H1 (cell line): ENCODE data around the gene BLOC1S1.

Source experiments
- CEBPB ChIP-seq: IDR thresholded peaks from 2 replicates; pipeline ENCODE4 v1.6.1; 2012; ENCODE audit warnings: low read depth, low read length
- GTF2F1 ChIP-seq: IDR thresholded peaks from 2 replicates; pipeline ENCODE4 v1.6.1; 2012; ENCODE audit warnings: low read depth, low read length, improper control_type of control experiment, borderline replicate concordance
- JUND ChIP-seq: IDR thresholded peaks from 2 replicates; pipeline ENCODE4 v1.6.1; 2011; ENCODE audit warnings: mild to moderate bottlenecking, improper control_type of control experiment, low read length
- POLR2AphosphoS5 ChIP-seq: IDR thresholded peaks from 2 replicates; pipeline ENCODE4 v1.6.1; 2011; ENCODE audit warnings: low read depth, low read length
- RAD21 ChIP-seq, 2 experiments: IDR thresholded peaks in 1 of 2; conservative IDR thresholded peaks in 1 of 2; 2 replicates each; pipeline ENCODE4 v1.6.1; 2011; ENCODE audit warnings: low read depth in 2 of 2, low read length in 2 of 2, improper control_type of control experiment in 1 of 2, inconsistent platforms in 1 of 2, mild to moderate bottlenecking in 1 of 2, moderate library complexity in 1 of 2
- RBBP5 ChIP-seq: IDR thresholded peaks from 2 replicates; pipeline ENCODE4 v1.7.1; 2012; ENCODE audit warnings: low read depth, mild to moderate bottlenecking, inconsistent platforms, low read length, moderate library complexity, borderline replicate concordance
- RFX5 ChIP-seq: IDR thresholded peaks from 2 replicates; pipeline ENCODE4 v1.6.1; 2011; ENCODE audit warnings: low read depth, low read length, improper control_type of control experiment, borderline replicate concordance
- RXRA ChIP-seq: IDR thresholded peaks from 2 replicates; pipeline ENCODE4 v1.6.1; 2011; ENCODE audit warnings: low read depth, mild to moderate bottlenecking, low read length, moderate library complexity; ENCODE audit not compliant: insufficient read depth
- SP2 ChIP-seq: IDR thresholded peaks from 2 replicates; pipeline ENCODE4 v1.6.1; 2012; ENCODE audit warnings: mild to moderate bottlenecking, low read length, inconsistent platforms
- SRF ChIP-seq: IDR thresholded peaks from 2 replicates; pipeline ENCODE4 v1.6.1; 2011; ENCODE audit warnings: mild to moderate bottlenecking, low read depth, low read length, moderate library complexity
- TF ChIP-seq, protein P1 (sequence below), 3 experiments: IDR thresholded peaks; 1 replicate in 2 of 3; 2 replicates in 1 of 3; pipeline versions ENCODE4 v1.5.1 to v1.6.1; 2011; ENCODE audit warnings: low read length in 3 of 3, mild to moderate bottlenecking in 3 of 3, inconsistent platforms in 2 of 3, low read depth in 1 of 3, moderate library complexity in 1 of 3; ENCODE audit not compliant: insufficient read depth in 1 of 3; ENCODE audit errors: control extremely low read depth in 1 of 3
- TF ChIP-seq, protein P2 (sequence below): IDR thresholded peaks from 2 replicates; pipeline ENCODE4 v1.6.1; 2011; ENCODE audit warnings: low read length, improper control_type of control experiment

DNA sequence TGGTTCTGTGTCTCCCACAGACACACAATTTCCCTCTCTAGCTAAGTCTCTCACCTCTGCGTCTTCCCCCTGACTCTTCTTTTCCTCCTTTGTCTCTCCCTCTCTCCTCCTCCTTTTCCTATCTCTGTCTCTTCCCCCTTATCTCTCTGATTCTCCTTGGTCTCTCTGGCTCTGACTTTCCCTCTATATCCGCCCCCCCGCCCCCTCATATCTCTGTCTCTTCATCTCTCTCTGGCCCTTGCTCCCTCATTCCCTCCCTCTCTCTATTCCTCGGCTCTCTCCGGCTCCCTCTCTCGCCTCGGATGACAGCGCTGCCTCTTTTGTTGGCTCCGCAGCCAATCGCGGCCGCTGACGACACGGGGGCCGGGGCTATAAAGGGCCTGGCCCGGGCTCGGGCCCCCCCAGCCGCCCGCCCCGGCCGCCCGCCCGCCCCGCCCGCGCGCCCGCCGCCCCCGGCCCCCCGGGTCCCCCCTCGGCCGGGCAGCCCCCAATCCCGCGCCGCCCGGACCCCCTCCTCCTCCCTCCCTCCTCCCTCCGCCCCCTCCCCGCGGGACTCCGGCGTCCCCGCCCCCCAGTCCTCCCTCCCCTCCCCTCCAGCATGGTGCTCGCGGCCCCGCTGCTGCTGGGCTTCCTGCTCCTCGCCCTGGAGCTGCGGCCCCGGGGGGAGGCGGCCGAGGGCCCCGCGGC, 27.0 kb downstream of the BLOC1S1 start, which contains the start of gene GDF11:
- TF ChIP-seq RAD21 (IDR thresholded peaks at IDR 0.05 in 1 of 2, conservative IDR thresholded peaks at IDR 0.05 in 1 of 2; ENCODE audit: low read depth in 2 of 2, low read length in 2 of 2): no peak
- TF ChIP-seq JUND: no peak
- no peak for TF ChIP-seq SP2
- no peak for TF ChIP-seq POLR2AphosphoS5
- no peak for TF ChIP-seq CEBPB
- TF ChIP-seq, protein P1, sequence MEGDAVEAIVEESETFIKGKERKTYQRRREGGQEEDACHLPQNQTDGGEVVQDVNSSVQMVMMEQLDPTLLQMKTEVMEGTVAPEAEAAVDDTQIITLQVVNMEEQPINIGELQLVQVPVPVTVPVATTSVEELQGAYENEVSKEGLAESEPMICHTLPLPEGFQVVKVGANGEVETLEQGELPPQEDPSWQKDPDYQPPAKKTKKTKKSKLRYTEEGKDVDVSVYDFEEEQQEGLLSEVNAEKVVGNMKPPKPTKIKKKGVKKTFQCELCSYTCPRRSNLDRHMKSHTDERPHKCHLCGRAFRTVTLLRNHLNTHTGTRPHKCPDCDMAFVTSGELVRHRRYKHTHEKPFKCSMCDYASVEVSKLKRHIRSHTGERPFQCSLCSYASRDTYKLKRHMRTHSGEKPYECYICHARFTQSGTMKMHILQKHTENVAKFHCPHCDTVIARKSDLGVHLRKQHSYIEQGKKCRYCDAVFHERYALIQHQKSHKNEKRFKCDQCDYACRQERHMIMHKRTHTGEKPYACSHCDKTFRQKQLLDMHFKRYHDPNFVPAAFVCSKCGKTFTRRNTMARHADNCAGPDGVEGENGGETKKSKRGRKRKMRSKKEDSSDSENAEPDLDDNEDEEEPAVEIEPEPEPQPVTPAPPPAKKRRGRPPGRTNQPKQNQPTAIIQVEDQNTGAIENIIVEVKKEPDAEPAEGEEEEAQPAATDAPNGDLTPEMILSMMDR (IDR thresholded peaks at IDR 0.05; ENCODE audit: control extremely low read depth in 1 of 3, insufficient read depth in 1 of 3, low read depth in 1 of 3, low read length in 3 of 3): no peak
- TF ChIP-seq RXRA: no peak
- no peak for TF ChIP-seq GTF2F1
- no peak for TF ChIP-seq SRF
- no peak for TF ChIP-seq RBBP5
- TF ChIP-seq, protein P2, sequence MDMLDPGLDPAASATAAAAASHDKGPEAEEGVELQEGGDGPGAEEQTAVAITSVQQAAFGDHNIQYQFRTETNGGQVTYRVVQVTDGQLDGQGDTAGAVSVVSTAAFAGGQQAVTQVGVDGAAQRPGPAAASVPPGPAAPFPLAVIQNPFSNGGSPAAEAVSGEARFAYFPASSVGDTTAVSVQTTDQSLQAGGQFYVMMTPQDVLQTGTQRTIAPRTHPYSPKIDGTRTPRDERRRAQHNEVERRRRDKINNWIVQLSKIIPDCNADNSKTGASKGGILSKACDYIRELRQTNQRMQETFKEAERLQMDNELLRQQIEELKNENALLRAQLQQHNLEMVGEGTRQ: no peak
- no peak for TF ChIP-seq RFX5
